Breast epithelium (tissue), 4 donors: ENCODE measurements around the gene GPAT3. TPM values are rescaled to one million over a fixed set of nuclear protein-coding genes. Genes with fewer than 3 reads are reported as not detected.

Source experiments
- DNase-seq, 2 donors: peaks; one replicate each; pipeline ENCODE4 v3.0.0-alpha.2; 2019; ENCODE audit warnings: low spot score in 2 of 2
- H3K27ac ChIP-seq, 2 donors: fragments of 200-600 bp; sonication (generic) in 1 of 2; one replicate each; pipeline ENCODE4 v1.5.1; 2016 to 2019; ENCODE audit warnings: mild to moderate bottlenecking in 1 of 2
- H3K27me3 ChIP-seq, 2 donors: fragments of 200-600 bp; sonication (generic) in 1 of 2; one replicate each; pipeline versions ENCODE4 v1.5.1 to v1.6.0; 2017 to 2019; ENCODE audit warnings: control low read depth in 1 of 2, mild to moderate bottlenecking in 1 of 2
- H3K36me3 ChIP-seq: fragments of 200-600 bp; one replicate; pipeline ENCODE4 v1.5.1; 2019
- H3K4me1 ChIP-seq, 2 donors: fragments of 200-600 bp; sonication (generic); one replicate each; pipeline ENCODE4 v1.5.1; 2016 to 2019; ENCODE audit warnings: control low read depth in 1 of 2
- H3K4me3 ChIP-seq, 3 donors: fragments of 200-600 bp; sonication (generic); 1 replicate in 2 of 3; 2 replicates in 1 of 3; pipeline ENCODE4 v1.5.1; 2016 to 2019; ENCODE audit warnings: mild to moderate bottlenecking in 3 of 3, moderate library complexity in 2 of 3
- H3K9me3 ChIP-seq, 2 donors: fragments of 200-600 bp; sonication (generic) in 1 of 2; one replicate each; pipeline ENCODE4 v1.5.1; 2016 to 2019; ENCODE audit warnings: control low read depth in 1 of 2
- POLR2A ChIP-seq: fragments of 450-650 bp; IDR thresholded peaks from one replicate; pipeline ENCODE4 v1.6.1; 2016; ENCODE audit warnings: antibody characterized with exemption, mild to moderate bottlenecking, moderate library complexity
- POLR2AphosphoS5 ChIP-seq, 3 donors: sonication (generic); formaldehyde crosslinking; IDR thresholded peaks; one replicate each; pipeline ENCODE4 v1.6.1; 2017; ENCODE audit warnings: antibody characterized with exemption in 3 of 3
- intact Hi-C: fragments of 100-400 bp; cut with DNase I; formaldehyde crosslinking; loops from one replicate; pipeline ENCODE4 v1.15.1; 2023; ENCODE audit warnings: low total_unique reads
- total RNA-seq, 3 donors: library from RNA; depleted of rRNA; stranded (reverse); fragments of >200 nt; gene quantifications; one replicate each; pipeline ENCODE4 v1.1.0, GENCODE V29; 2016
- TF ChIP-seq, protein P1 (sequence below), 3 donors: fragments of 450-650 bp; IDR thresholded peaks; one replicate each; pipeline ENCODE4 v1.5.1; 2016 to 2017; ENCODE audit warnings: antibody characterized with exemption in 3 of 3, mild to moderate bottlenecking in 3 of 3, moderate library complexity in 3 of 3

Gene GPAT3
- total RNA-seq, 3 donors from 2014 or later: 5.1 to 7.6 (median 5.6) TPM

DNA sequence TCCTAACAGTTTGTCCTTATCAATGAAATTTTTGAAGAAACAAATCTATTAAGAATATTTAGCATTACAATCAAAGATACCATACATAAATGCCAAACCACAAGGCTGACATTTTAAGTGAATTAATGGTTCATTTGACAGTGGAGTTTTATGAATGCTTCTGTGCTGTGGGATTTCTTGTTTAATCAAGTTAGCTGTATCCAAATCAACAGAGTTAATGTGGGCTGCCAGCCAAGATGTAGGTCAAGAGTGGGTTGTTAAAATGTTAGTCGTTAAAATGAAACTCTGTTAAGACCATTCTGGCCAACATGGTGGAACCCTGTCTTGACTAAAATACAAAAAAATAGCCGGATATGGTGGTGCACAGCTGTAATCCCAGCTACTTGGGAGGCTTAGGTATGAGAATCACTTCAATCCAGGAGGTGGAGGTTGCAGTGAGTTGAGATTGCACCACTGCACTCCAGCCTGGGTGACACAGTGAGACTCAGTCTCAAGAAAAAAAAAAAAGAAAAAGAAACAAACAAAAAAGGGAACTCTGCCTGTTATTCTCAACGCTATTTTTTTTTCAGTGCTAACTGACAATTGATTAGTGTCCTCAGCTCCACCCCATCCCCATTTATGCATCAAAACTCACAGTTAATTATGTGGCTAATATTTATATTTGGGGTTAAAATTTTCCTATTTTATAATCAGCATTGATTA, 20.2 kb downstream of the GPAT3 start:
- no peak overlapping the region for H3K4me3 ChIP-seq
- no peak overlapping the region for H3K27ac ChIP-seq
- H3K27me3 ChIP-seq: no peaks in the 10 kb centered on the region
- intact Hi-C loops: no loop called here
- no peaks in the 10 kb centered on the region for H3K9me3 ChIP-seq
- no peaks in the 10 kb centered on the region for H3K36me3 ChIP-seq
- no peak for DNase-seq
- H3K4me1 ChIP-seq: no peaks in the 10 kb centered on the region
- TF ChIP-seq, protein P1, sequence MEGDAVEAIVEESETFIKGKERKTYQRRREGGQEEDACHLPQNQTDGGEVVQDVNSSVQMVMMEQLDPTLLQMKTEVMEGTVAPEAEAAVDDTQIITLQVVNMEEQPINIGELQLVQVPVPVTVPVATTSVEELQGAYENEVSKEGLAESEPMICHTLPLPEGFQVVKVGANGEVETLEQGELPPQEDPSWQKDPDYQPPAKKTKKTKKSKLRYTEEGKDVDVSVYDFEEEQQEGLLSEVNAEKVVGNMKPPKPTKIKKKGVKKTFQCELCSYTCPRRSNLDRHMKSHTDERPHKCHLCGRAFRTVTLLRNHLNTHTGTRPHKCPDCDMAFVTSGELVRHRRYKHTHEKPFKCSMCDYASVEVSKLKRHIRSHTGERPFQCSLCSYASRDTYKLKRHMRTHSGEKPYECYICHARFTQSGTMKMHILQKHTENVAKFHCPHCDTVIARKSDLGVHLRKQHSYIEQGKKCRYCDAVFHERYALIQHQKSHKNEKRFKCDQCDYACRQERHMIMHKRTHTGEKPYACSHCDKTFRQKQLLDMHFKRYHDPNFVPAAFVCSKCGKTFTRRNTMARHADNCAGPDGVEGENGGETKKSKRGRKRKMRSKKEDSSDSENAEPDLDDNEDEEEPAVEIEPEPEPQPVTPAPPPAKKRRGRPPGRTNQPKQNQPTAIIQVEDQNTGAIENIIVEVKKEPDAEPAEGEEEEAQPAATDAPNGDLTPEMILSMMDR (IDR thresholded peaks at IDR 0.05): no peak
- TF ChIP-seq POLR2A (no peak), POLR2AphosphoS5 (IDR thresholded peaks at IDR 0.05) (no peak)

DNA sequence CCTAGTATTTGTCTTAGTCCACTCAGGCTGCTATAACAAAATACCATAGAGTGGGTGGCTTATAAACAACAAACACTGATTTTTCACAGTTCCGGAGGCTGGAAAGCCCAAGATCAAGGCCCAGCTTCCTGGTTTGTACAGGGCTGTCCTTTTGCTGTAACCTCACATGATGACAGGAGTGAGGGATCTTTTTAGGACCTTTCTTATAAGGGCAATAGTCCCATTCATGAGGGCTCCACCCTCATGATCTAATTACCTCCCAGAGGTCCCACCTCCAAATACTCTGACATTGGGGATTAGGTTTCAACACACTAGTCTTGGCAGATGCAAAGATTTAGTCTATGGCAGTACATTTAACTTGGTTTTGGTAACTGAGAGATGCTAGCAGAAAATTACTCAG, 20.9 kb downstream of the GPAT3 start:
- Histone ChIP-seq H3K36me3 (no peaks in the 10 kb centered on the region), H3K4me1 (no peaks in the 10 kb centered on the region), H3K9me3 (no peaks in the 10 kb centered on the region), H3K27ac (no peak overlapping the region), H3K4me3 (no peak overlapping the region), H3K27me3 (no peaks in the 10 kb centered on the region)
- intact Hi-C loops: no loop called here
- TF ChIP-seq, protein P1 (IDR thresholded peaks at IDR 0.05): no peak
- TF ChIP-seq POLR2A (no peak), POLR2AphosphoS5 (IDR thresholded peaks at IDR 0.05) (no peak)
- no peak for DNase-seq

DNA sequence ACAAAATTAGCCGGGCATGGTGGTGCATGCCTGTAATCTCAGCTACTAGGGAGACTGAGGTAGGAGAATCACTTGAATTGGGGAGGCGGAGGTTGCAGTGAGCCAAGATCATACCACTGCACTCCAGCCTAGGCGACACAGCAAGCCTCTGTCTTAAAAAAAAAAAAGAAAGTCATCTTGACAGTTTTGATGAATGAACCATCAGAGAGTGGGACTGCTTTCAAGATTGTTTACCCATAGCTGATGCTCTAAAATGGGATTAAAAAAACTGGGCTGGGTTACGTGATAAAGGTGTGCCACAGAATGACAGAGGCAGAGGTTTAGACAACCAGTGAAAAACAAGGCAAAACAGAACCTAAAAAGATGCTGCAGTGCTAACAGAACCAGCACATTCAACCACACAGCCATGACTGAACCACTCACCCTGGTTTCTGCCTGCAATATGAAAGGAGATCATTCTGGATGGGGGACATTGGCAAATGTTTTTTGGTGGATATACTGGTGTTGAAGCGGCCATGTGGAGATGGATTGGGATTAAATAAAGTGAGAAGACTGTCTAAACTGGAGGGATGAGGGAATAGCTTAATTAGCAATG, 22.2 kb downstream of the GPAT3 start:
- TF ChIP-seq, protein P1 (IDR thresholded peaks at IDR 0.05): no peak
- TF ChIP-seq POLR2AphosphoS5 (IDR thresholded peaks at IDR 0.05): no peak
- H3K4me1 ChIP-seq: no peaks in the 10 kb centered on the region
- intact Hi-C loops: no loop called here
- H3K27ac ChIP-seq: no peak overlapping the region
- H3K4me3 ChIP-seq: no peak overlapping the region
- H3K9me3 ChIP-seq: no peaks in the 10 kb centered on the region
- no peaks in the 10 kb centered on the region for H3K27me3 ChIP-seq
- DNase-seq: no peak
- no peaks in the 10 kb centered on the region for H3K36me3 ChIP-seq

DNA sequence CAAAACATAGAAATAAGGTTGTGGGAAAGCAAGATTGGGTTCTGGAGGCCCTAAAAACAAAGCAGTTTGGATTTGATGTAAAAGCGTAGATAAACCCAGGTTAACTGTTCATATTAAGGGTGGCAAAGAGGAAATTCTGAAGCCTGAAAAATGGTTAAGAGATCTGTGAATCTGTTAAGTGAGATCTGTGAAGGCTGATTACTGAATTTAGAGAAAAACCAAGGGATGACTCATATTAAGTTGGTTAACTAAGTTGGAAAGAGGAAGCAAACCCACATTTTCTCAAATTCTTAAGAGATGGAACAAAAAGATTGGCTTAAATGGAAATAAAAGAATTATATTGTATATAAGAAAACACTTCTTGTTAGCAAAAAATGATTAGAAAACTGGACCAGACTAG, 22.8 kb downstream of the GPAT3 start:
- Histone ChIP-seq H3K4me1 (no peaks in the 10 kb centered on the region), H3K27ac (no peak overlapping the region), H3K4me3 (no peak overlapping the region), H3K27me3 (no peaks in the 10 kb centered on the region), H3K36me3 (no peaks in the 10 kb centered on the region), H3K9me3 (no peaks in the 10 kb centered on the region)
- TF ChIP-seq, protein P1 (IDR thresholded peaks at IDR 0.05): no peak
- no peak for TF ChIP-seq POLR2A
- no peak for DNase-seq
- intact Hi-C loops: no loop called here

DNA sequence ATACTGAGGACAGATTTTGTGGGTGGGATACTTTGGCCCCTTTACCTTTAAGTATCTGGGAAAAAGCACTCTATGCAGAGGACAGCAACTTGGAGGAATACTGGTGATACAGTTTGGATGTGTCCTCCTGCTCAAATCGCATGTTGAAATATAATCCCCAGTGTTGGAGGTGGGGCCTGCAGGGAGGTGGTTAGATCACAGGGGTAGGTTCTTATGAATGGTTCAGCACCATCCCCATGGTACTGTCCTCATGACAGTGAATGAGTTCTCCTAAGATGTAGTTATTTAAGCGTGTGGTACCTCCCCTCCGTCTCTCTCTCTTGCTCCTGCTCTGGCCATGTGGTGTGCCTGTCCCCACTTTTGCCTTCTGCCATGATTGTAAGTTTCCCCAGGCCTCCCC, 24.6 kb downstream of the GPAT3 start:
- H3K4me1 ChIP-seq: no peaks in the 10 kb centered on the region
- no peaks in the 10 kb centered on the region for H3K9me3 ChIP-seq
- intact Hi-C loops: no loop called here
- TF ChIP-seq, protein P1 (IDR thresholded peaks at IDR 0.05): no peak
- TF ChIP-seq POLR2A: no peak
- no peak for TF ChIP-seq POLR2AphosphoS5 (IDR thresholded peaks at IDR 0.05)
- H3K27ac ChIP-seq: no peak overlapping the region
- no peak for DNase-seq
- H3K36me3 ChIP-seq: no peaks in the 10 kb centered on the region
- no peaks in the 10 kb centered on the region for H3K27me3 ChIP-seq
- no peak overlapping the region for H3K4me3 ChIP-seq
